Endodermal cell (in vitro differentiated cells): ENCODE data around the gene SHH. TPM values are rescaled to one million over a fixed set of nuclear protein-coding genes. Genes with fewer than 3 reads are reported as not detected.

ENCODE experiments used
- DNase-seq: peaks from one replicate; pipeline ENCODE4 v3.0.0-alpha.2; 2017
- H3K27ac ChIP-seq: 2 replicates; pipeline ENCODE4 v1.5.1; 2013; ENCODE audit warnings: mild to moderate bottlenecking, low read depth, low read length, moderate library complexity
- H3K27me3 ChIP-seq: 2 replicates; pipeline ENCODE4 v1.6.1; 2013; ENCODE audit warnings: mild to moderate bottlenecking, low read length, moderate library complexity; ENCODE audit not compliant: insufficient read depth, control insufficient read depth, poor library complexity, severe bottlenecking
- H3K36me3 ChIP-seq: 2 replicates; pipeline ENCODE4 v1.7.0; 2013; ENCODE audit warnings: mild to moderate bottlenecking, low read length, moderate library complexity; ENCODE audit not compliant: control insufficient read depth, insufficient read depth
- H3K4me1 ChIP-seq: one replicate; pipeline ENCODE4 v1.7.0; 2013; ENCODE audit warnings: low read length; ENCODE audit not compliant: control insufficient read depth, insufficient read depth
- H3K4me3 ChIP-seq: 2 replicates; pipeline ENCODE4 v1.5.1; 2013; ENCODE audit warnings: mild to moderate bottlenecking, low read length, moderate library complexity
- H3K9ac ChIP-seq: 2 replicates; pipeline ENCODE4 v1.6.1; 2013; ENCODE audit warnings: mild to moderate bottlenecking, low read length, moderate library complexity; ENCODE audit not compliant: poor library complexity, severe bottlenecking; ENCODE audit errors: extremely low read depth
- H3K9me3 ChIP-seq: 2 replicates; pipeline ENCODE4 v1.6.1; 2013; ENCODE audit warnings: mild to moderate bottlenecking, low read length, moderate library complexity; ENCODE audit not compliant: control insufficient read depth
- H3K27ac Mint-ChIP-seq: 2 replicates; pipeline ENCODE4 v1.8.0; 2020; ENCODE audit warnings: mixed read lengths
- H3K27me3 Mint-ChIP-seq: 2 replicates; pipeline ENCODE4 v1.8.0; 2021; ENCODE audit warnings: mild to moderate bottlenecking, mixed read lengths; ENCODE audit not compliant: insufficient read depth
- H3K36me3 Mint-ChIP-seq: 2 replicates; pipeline ENCODE4 v1.8.0; 2020; ENCODE audit warnings: low read depth, mixed read lengths
- H3K4me1 Mint-ChIP-seq: 2 replicates; pipeline ENCODE4 v1.8.0; 2020; ENCODE audit warnings: mixed read lengths
- H3K4me3 Mint-ChIP-seq: 2 replicates; pipeline ENCODE4 v1.8.0; 2020; ENCODE audit warnings: mild to moderate bottlenecking, moderate library complexity, mixed read lengths
- H3K9me3 Mint-ChIP-seq: 2 replicates; pipeline ENCODE4 v1.8.0; 2020; ENCODE audit warnings: mild to moderate bottlenecking, mixed read lengths
- WGBS, 2 experiments: methylation state at CpG; one replicate each; pipeline versions ENCODE4 v1.1.5 to v1.1.7; 2013; ENCODE audit warnings: missing lambda C conversion rate in 2 of 2, mixed read lengths in 1 of 2; ENCODE audit not compliant: insufficient coverage in 1 of 2, insufficient read length in 1 of 2; 5-methylcytosine and 5-hydroxymethylcytosine counted together
- total RNA-seq, 2 donors: library from RNA; stranded (reverse); fragmentation: NEBNext Ultra II Directional in 1 of 2; extraction: Animal tissue kit (Norgen Biotek cat#: 25700) in 1 of 2; gene quantifications; 2 replicates in 1 of 2; 3 replicates in 1 of 2; pipeline ENCODE4 v1.2.1, GENCODE V29; 2021
- TF ChIP-seq, protein P1 (sequence below): fragments of 200-600 bp; sonication (generic); conservative IDR thresholded peaks from 2 replicates; pipeline ENCODE4 v1.5.0; 2021; ENCODE audit warnings: antibody characterized with exemption, mild to moderate bottlenecking

Gene SHH
- total RNA-seq, 2 donors from 2014 or later, result 0.99 to 1.6 TPM

DNA sequence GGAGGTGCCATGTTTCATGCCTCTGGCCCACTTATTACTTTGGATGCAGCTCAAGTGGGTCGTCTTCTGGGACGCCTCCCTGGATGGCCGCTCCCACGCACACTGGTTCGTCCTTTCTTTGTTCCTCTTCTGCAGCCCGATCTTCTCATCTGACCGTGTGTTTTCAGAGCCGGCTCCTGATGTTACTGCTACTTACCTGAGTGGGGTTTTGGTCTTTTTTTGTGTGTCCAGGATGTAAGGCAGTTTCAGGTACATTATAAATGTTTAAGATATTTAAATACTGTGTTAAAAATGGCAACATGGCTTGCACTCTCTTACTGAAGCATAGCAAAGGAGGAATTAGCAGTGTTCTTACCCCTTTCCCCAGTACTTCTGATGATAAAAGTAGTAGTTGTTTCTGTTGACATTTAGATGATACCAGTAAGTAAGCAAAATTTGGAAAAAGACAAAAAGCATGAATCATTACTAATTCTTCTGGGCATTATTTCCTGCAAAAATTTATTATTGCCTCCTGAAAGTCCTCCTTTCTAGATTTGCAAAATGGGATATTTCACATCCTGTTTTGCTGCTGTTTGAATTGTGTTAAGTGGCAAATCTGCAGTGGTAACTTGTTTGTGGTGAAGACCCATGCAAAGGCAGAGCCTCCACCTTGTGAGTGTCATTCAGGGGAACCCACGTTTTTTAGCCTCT lies 59.4 kb downstream of the SHH start:
- H3K27me3 ChIP-seq, result no peaks in the 10 kb centered on the region
- Mint-ChIP-seq H3K4me3 (no peak overlapping the region), H3K27me3 (no peaks in the 10 kb centered on the region), H3K27ac (peak overlapping the region; percentile 32), H3K4me1 (peaks cover 43% of the 10 kb centered on the region), H3K36me3 (peaks cover 38% of the 10 kb centered on the region), H3K9me3 (peaks cover 15% of the 10 kb centered on the region)
- no peak for DNase-seq
- H3K4me1 ChIP-seq, result peaks cover 15% of the 10 kb centered on the region
- no peak overlapping the region for H3K9ac ChIP-seq
- no peak overlapping the region for H3K27ac ChIP-seq
- peaks cover 49% of the 10 kb centered on the region for H3K36me3 ChIP-seq
- TF ChIP-seq, protein P1, sequence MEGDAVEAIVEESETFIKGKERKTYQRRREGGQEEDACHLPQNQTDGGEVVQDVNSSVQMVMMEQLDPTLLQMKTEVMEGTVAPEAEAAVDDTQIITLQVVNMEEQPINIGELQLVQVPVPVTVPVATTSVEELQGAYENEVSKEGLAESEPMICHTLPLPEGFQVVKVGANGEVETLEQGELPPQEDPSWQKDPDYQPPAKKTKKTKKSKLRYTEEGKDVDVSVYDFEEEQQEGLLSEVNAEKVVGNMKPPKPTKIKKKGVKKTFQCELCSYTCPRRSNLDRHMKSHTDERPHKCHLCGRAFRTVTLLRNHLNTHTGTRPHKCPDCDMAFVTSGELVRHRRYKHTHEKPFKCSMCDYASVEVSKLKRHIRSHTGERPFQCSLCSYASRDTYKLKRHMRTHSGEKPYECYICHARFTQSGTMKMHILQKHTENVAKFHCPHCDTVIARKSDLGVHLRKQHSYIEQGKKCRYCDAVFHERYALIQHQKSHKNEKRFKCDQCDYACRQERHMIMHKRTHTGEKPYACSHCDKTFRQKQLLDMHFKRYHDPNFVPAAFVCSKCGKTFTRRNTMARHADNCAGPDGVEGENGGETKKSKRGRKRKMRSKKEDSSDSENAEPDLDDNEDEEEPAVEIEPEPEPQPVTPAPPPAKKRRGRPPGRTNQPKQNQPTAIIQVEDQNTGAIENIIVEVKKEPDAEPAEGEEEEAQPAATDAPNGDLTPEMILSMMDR, result no peak
- H3K9me3 ChIP-seq, result peaks cover 22% of the 10 kb centered on the region
- WGBS, 2 experiments, result 89 to 91% methylated on average over 4 to 9 of the region's 9 CpGs
- no peak overlapping the region for H3K4me3 ChIP-seq

DNA sequence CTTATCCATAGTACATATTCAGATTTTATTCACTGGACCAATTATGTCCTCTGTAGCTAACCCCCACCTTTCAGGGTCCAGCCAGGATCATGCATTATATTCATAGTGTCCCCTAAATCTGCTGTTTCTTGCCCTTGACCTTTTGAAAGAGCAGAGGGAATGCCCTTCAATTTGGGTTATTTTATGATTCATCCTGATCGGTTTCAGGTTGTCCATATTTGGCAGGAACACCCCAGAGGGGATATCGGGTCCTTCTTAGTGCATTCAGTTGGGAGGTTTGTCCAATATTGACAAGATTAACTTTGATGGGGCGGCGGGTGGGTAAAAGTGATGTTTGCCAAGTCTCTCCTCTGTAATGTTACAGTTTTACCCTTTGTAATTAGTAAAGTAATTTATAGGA lies 60.9 kb downstream of the SHH start:
- 93 to 99% methylated on average over 2 to 4 of the region's 4 CpGs for WGBS, 2 experiments
- H3K27ac Mint-ChIP-seq, result no peak overlapping the region
- peaks cover 7% of the 10 kb centered on the region for H3K9me3 ChIP-seq
- H3K36me3 Mint-ChIP-seq, result peaks cover 32% of the 10 kb centered on the region
- no peaks in the 10 kb centered on the region for H3K27me3 ChIP-seq
- TF ChIP-seq, protein P1, result no peak
- H3K4me3 Mint-ChIP-seq, result no peak overlapping the region
- no peak for DNase-seq
- no peak overlapping the region for H3K27ac ChIP-seq
- H3K4me1 Mint-ChIP-seq, result peaks cover 42% of the 10 kb centered on the region
- H3K4me3 ChIP-seq, result no peak overlapping the region
- H3K9me3 Mint-ChIP-seq, result peaks cover 2% of the 10 kb centered on the region
- H3K9ac ChIP-seq, result no peak overlapping the region
- no peaks in the 10 kb centered on the region for H3K27me3 Mint-ChIP-seq
- H3K36me3 ChIP-seq, result peaks cover 48% of the 10 kb centered on the region
- peaks cover 15% of the 10 kb centered on the region for H3K4me1 ChIP-seq

DNA sequence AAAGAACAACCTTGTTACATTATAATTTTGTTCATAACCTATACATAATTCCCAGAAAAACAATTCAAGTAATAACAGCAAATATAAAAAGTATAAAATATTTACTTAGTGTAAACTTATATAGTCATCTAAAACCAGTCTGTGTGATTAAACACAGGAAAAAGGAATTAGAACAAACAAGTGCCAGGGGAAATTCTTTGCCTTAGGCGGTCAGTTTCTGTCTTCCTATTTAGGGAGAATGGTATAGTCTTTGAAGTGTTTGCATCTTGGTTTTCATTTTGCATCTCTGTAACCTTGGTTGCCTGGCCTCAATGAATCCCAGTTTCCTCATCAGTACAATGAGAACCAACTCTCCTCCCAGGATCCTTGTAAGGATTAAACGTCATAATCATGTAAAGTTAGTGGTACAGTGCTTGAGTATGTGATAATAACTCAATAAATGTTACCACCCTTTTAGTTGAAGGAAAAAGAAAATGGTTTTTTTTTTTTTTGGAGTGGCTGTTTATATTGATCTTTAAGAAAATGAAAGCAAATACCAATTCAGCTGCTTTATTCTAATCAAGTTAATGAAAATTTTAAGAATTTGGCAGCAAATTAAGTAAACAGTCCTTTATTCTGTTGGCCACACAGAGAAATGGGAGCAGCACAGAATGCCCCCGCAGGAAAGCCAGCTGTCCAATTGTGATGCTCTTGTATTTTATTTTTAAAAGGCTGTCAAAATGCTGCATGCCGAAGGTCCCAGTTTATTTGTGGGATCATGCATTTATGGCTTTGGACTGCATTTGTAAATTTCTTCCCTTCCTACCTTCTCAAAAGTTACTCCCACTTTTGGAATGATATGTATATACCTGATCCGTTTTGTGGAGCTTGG lies 61.8 kb downstream of the SHH start:
- H3K36me3 Mint-ChIP-seq, result peaks cover 35% of the 10 kb centered on the region
- H3K27me3 Mint-ChIP-seq, result no peaks in the 10 kb centered on the region
- no peaks in the 10 kb centered on the region for H3K9me3 Mint-ChIP-seq
- H3K27ac Mint-ChIP-seq, result no peak overlapping the region
- WGBS, 2 experiments, result 88% methylated on average over 5 of the region's 5 CpGs; no CpG with 5 or more reads in 1 of the 2 experiments
- H3K27me3 ChIP-seq, result no peaks in the 10 kb centered on the region
- DNase-seq, result no peak
- peaks cover 15% of the 10 kb centered on the region for H3K4me1 ChIP-seq
- no peak overlapping the region for H3K4me3 ChIP-seq
- no peak overlapping the region for H3K27ac ChIP-seq
- TF ChIP-seq, protein P1, result no peak
- peaks cover 48% of the 10 kb centered on the region for H3K36me3 ChIP-seq
- H3K4me3 Mint-ChIP-seq, result no peak overlapping the region
- peaks cover 42% of the 10 kb centered on the region for H3K4me1 Mint-ChIP-seq
- no peak overlapping the region for H3K9ac ChIP-seq
- H3K9me3 ChIP-seq, result no peaks in the 10 kb centered on the region

Other genes starting within 250 kb of the SHH start
- 10 to 100 TPM; 86.8 to 87.1 TPM for gene RBM33, start 167.8 kb downstream of the SHH start, total RNA-seq